GM12878 (cell line): ENCODE data around the gene DIABLO. TPM values are rescaled to one million over a fixed set of nuclear protein-coding genes. Genes with fewer than 3 reads are reported as not detected.

Experiments
- ATAC-seq: fragments of 200-7000 bp; cut with Tn5 transposase; 3 replicates; pipeline ENCODE4 v1.9.1; 2020; ENCODE audit warnings: mild to moderate bottlenecking, moderate library complexity
- BruUV-seq: library from RNA; stranded (reverse); fragments of 400-500 nt; replicated peaks from 2 replicates; lab custom pipeline; 2021; lab: Mats Ljungman, UMichigan
- CTCF ChIA-PET: fragments of 300-600 bp; sonication (Branson Sonifier 250); formaldehyde crosslinking; extraction: SDS; loops from one replicate; lab custom pipeline; 2021; ENCODE audit warnings: inconsistent platforms; lab: Yijun Ruan, JAX
- POLR2A ChIA-PET: fragments of 350-600 bp; formaldehyde crosslinking; extraction: SDS; loops from one replicate; lab custom pipeline; 2021; ENCODE audit warnings: inconsistent platforms; lab: Charles Lee
- RAD21 ChIA-PET: fragments of 300-600 bp; sonication (Branson Sonifier 250); formaldehyde crosslinking; loops from one replicate; lab custom pipeline; 2023; ENCODE audit warnings: antibody characterized with exemption; ENCODE audit not compliant: unreplicated experiment; lab: Charles Lee
- SMC1A ChIA-PET: fragments of 300-600 bp; sonication (Branson Sonifier 250); formaldehyde crosslinking; loops from one replicate; lab custom pipeline; 2023; ENCODE audit not compliant: unreplicated experiment, uncharacterized antibody; lab: Charles Lee
- DNase-seq: peaks from one replicate; pipeline ENCODE4 v3.0.0-alpha.2; 2011; ENCODE audit warnings: low read depth, low spot score
- FAIRE-seq: peaks from 3 replicates; lab custom pipeline; 2011; peaks lifted over from hg19 to GRCh38; lab: Jason Lieb, UNC
- H2AFZ ChIP-seq: 2 replicates; pipeline ENCODE4 v1.6.0; 2011; ENCODE audit warnings: low read depth, low read length, control low read depth; ENCODE audit not compliant: control insufficient read depth
- H3K27ac ChIP-seq: 2 replicates; pipeline ENCODE4 v1.5.1; 2011; ENCODE audit warnings: control low read depth; ENCODE audit not compliant: control insufficient read depth, insufficient read depth
- H3K27me3 ChIP-seq, 2 experiments: replicated peaks in 1 of 2; 2 replicates each; pipeline versions ENCODE4 v1.6.0 to v1.6.1; 2011; ENCODE audit warnings: low read length in 1 of 2; ENCODE audit not compliant: control insufficient read depth in 2 of 2, insufficient read depth in 2 of 2
- H3K36me3 ChIP-seq, 2 experiments: 2 replicates each; pipeline ENCODE4 v1.5.1; 2011; ENCODE audit warnings: low read length in 1 of 2; ENCODE audit not compliant: control insufficient read depth in 2 of 2, insufficient read depth in 2 of 2
- H3K4me1 ChIP-seq: 2 replicates; pipeline ENCODE4 v1.6.1; 2011; ENCODE audit warnings: mild to moderate bottlenecking, low read length, moderate library complexity, mixed read lengths; ENCODE audit not compliant: control insufficient read depth, insufficient read depth
- H3K4me2 ChIP-seq: 2 replicates; pipeline ENCODE4 v1.6.0; 2011; ENCODE audit warnings: control low read depth; ENCODE audit not compliant: control insufficient read depth, insufficient read depth
- H3K4me3 ChIP-seq: fragments of 200-600 bp; sonication (generic); 2 replicates; pipeline ENCODE4 v1.5.1; 2016
- H3K79me2 ChIP-seq: 2 replicates; pipeline ENCODE4 v1.6.0; 2011; ENCODE audit warnings: low read length; ENCODE audit not compliant: control insufficient read depth, insufficient read depth
- H3K9ac ChIP-seq: 2 replicates; pipeline ENCODE4 v1.8.0; 2011; ENCODE audit warnings: low read length, control low read depth, mixed read lengths; ENCODE audit not compliant: control insufficient read depth, insufficient read depth
- H3K9me3 ChIP-seq: replicated peaks from 3 replicates; pipeline ENCODE4 v1.5.1; 2011; ENCODE audit warnings: mild to moderate bottlenecking, low read length; ENCODE audit not compliant: control insufficient read depth, insufficient read depth
- H4K20me1 ChIP-seq: 2 replicates; pipeline ENCODE4 v1.6.0; 2011; ENCODE audit not compliant: control insufficient read depth, insufficient read depth
- CEBPB ChIP-seq, 2 experiments: fragments of 150-350 bp in 1 of 2; IDR thresholded peaks; 2 replicates each; pipeline ENCODE4 v1.6.1; 2012 to 2014; ENCODE audit warnings: low read depth in 2 of 2, low read length in 2 of 2, borderline replicate concordance in 1 of 2, inconsistent platforms in 1 of 2
- EED ChIP-seq: sonication (generic); IDR thresholded peaks from 2 replicates; pipeline ENCODE4 v1.6.1; 2016; ENCODE audit warnings: antibody characterized with exemption, low read depth
- FOXK2 ChIP-seq: fragments of 450-650 bp; IDR thresholded peaks from 2 replicates; pipeline ENCODE4 v1.6.1; 2017; ENCODE audit warnings: mild to moderate bottlenecking, moderate library complexity
- HDGF ChIP-seq: fragments of 450-650 bp; IDR thresholded peaks from 2 replicates; pipeline ENCODE4 v1.6.1; 2016; ENCODE audit warnings: antibody characterized with exemption
- LARP7 ChIP-seq: fragments of 450-650 bp; IDR thresholded peaks from 2 replicates; pipeline ENCODE4 v1.6.1; 2017; ENCODE audit warnings: mild to moderate bottlenecking
- MLLT1 ChIP-seq: fragments of 450-650 bp; IDR thresholded peaks from 2 replicates; pipeline ENCODE4 v1.6.1; 2016; ENCODE audit warnings: mild to moderate bottlenecking
- MTA3 ChIP-seq: IDR thresholded peaks from 2 replicates; pipeline ENCODE4 v1.6.1; 2012; ENCODE audit warnings: low read length, inconsistent platforms, borderline replicate concordance
- PBX3 ChIP-seq: IDR thresholded peaks from 2 replicates; pipeline ENCODE4 v1.6.1; 2011; ENCODE audit warnings: mild to moderate bottlenecking, low read depth, low read length, moderate library complexity; ENCODE audit not compliant: insufficient replicate concordance
- RB1 ChIP-seq: fragments of 450-650 bp; formaldehyde crosslinking; IDR thresholded peaks from 2 replicates; pipeline ENCODE4 v1.6.1; 2017; ENCODE audit warnings: mild to moderate bottlenecking, borderline replicate concordance
- RELA ChIP-seq: fragments of 450-650 bp; IDR thresholded peaks from 2 replicates; pipeline ENCODE4 v1.8.0; 2014; ENCODE audit warnings: borderline replicate concordance; ENCODE audit not compliant: partially characterized antibody
- RFX5 ChIP-seq: IDR thresholded peaks from 2 replicates; pipeline ENCODE4 v1.6.1; 2011; ENCODE audit warnings: low read depth, low read length, improper control_type of control experiment
- SMAD5 ChIP-seq: IDR thresholded peaks from 2 replicates; pipeline ENCODE4 v1.6.1; 2016; ENCODE audit warnings: antibody characterized with exemption, low read depth
- SUZ12 ChIP-seq: fragments of 200-600 bp; sonication (generic); IDR thresholded peaks from one replicate; pipeline ENCODE4 v1.6.1; 2018; ENCODE audit warnings: antibody characterized with exemption, mild to moderate bottlenecking; ENCODE audit not compliant: unreplicated experiment
- USF1 ChIP-seq: IDR thresholded peaks from 2 replicates; pipeline ENCODE4 v1.6.1; 2011; ENCODE audit warnings: borderline replicate concordance, low read depth, mild to moderate bottlenecking, moderate library complexity, mixed read lengths, low read length; ENCODE audit not compliant: insufficient read depth; ENCODE audit errors: extremely low read length
- WGBS: methylation state at CpG from one replicate; pipeline ENCODE4 v1.1.6; 2016; ENCODE audit warnings: low lambda C conversion rate; ENCODE audit not compliant: insufficient replicate concordance, insufficient coverage; ENCODE audit errors: missing lambda C conversion rate; 5-methylcytosine and 5-hydroxymethylcytosine counted together
- in situ Hi-C: fragments of 300-500 bp; cut with MboI; formaldehyde crosslinking; loops from 9 replicates; pipeline ENCODE4 v1.14.3; 2018; ENCODE audit warnings: mixed read lengths
- intact Hi-C: fragments of 100-400 bp; cut with micrococcal nuclease; formaldehyde crosslinking; loops from one replicate; pipeline ENCODE4 v1.14.2; 2022; ENCODE audit not compliant: unreplicated experiment
- polyA plus RNA-seq, 11 experiments: library from polyadenylated mRNA; depleted of rRNA in 4 of 11; unstranded in 6 of 11; stranded (reverse) in 5 of 11; fragments of >200 nt; fragmentation: Nextera tagmentation in 4 of 11; fragmentation: Illumina TruSeq in 1 of 11; extraction: Ambion mirVana in 4 of 11; extraction: Trizol in 1 of 11; gene quantifications; 1 replicate in 1 of 11; 2 replicates in 10 of 11; pipeline versions ENCODE4 v1.2.1 to v1.2.3, GENCODE V29; 2011 to 2016; ENCODE audit warnings: inconsistent platforms in 2 of 11, missing spikeins in 2 of 11, low read depth in 1 of 11
- total RNA-seq, 4 experiments: library from RNA; depleted of rRNA in 3 of 4; stranded (reverse); fragments of >200 nt in 3 of 4; fragmentation: Illumina TruSeq in 1 of 4; extraction: Trizol in 1 of 4; gene quantifications; 2 replicates each; pipeline versions ENCODE4 v1.2.1 to v1.2.3, GENCODE V29; 2013 to 2021

Gene DIABLO
- total and polyA plus RNA-seq, 10 of the 15 experiments (the other 5 are each of a cell fraction or from before 2014, with no cell fraction given), result 18.3 to 69.9 (median 46.2) TPM

GRCh38 chr12:122216445-122216844, 9.4 kb downstream of the DIABLO start:
- in situ Hi-C loops, result no loop called here
- H3K4me3 ChIP-seq, result no peak overlapping the region
- ATAC-seq, result no peak
- ChIA-PET SMC1A (no interaction called here), POLR2A (interaction anchor here (0.5 kb wide), 1 partner anchor 65 kb away, joined by 3 read pairs; no protein-coding TSS in a partner anchor), RAD21 (no interaction called here), CTCF (interaction anchor here (1.1 to 1.6 kb wide), 3 partner anchors 15 to 93 kb away, joined by 3 to 6 read pairs (median 3); no protein-coding TSS in a partner anchor)
- 100% methylated on average over 1 of the region's 1 CpG for WGBS
- DNase-seq, result no peak
- intact Hi-C loops, result no loop called here
- H4K20me1 ChIP-seq, result no peaks in the 10 kb centered on the region
- H3K4me2 ChIP-seq, result no peak overlapping the region
- no peak for FAIRE-seq
- H3K4me1 ChIP-seq, result no peaks in the 10 kb centered on the region; the same call in 1 of the 2 replicates
- TF ChIP-seq CEBPB (IDR thresholded peaks at IDR 0.05; ENCODE audit: borderline replicate concordance in 1 of 2, low read depth in 2 of 2, low read length in 2 of 2) (no peak), PBX3 (no peak)
- no peaks in the 10 kb centered on the region for H3K79me2 ChIP-seq
- H3K9me3 ChIP-seq, result no peaks in the 10 kb centered on the region
- BruUV-seq, result no TSS peak
- no peak overlapping the region for H3K9ac ChIP-seq
- peaks cover 7 to 26% of the 10 kb centered on the region in 2 experiments for H3K36me3 ChIP-seq
- H3K27ac ChIP-seq, result no peak overlapping the region
- no peak overlapping the region for H2AFZ ChIP-seq
- no peaks in the 10 kb centered on the region for H3K27me3 ChIP-seq

GRCh38 chr12:122215771-122216170, 10.1 kb downstream of the DIABLO start:
- H3K27ac ChIP-seq, result no peak overlapping the region
- no peak for ATAC-seq
- no peaks in the 10 kb centered on the region for H3K9me3 ChIP-seq
- no peak for DNase-seq
- no peaks in the 10 kb centered on the region for H3K79me2 ChIP-seq
- no peaks in the 10 kb centered on the region for H4K20me1 ChIP-seq
- H3K4me1 ChIP-seq, result no peaks in the 10 kb centered on the region
- H2AFZ ChIP-seq, result no peak overlapping the region
- peaks cover 5 to 27% of the 10 kb centered on the region in 2 experiments for H3K36me3 ChIP-seq
- H3K27me3 ChIP-seq, result no peaks in the 10 kb centered on the region
- no peak overlapping the region for H3K4me2 ChIP-seq
- H3K9ac ChIP-seq, result no peak overlapping the region
- no peak for FAIRE-seq
- ChIA-PET SMC1A (no interaction called here), RAD21 (no interaction called here), CTCF (interaction anchor here (0.6 to 1.6 kb wide), 5 partner anchors 8 to 92 kb away, joined by 3 to 6 read pairs (median 5); no protein-coding TSS in a partner anchor), POLR2A (interaction anchor here (0.6 kb wide), 3 partner anchors 60 to 730 kb away, joined by 3 to 5 read pairs (median 4); no protein-coding TSS in a partner anchor)
- in situ Hi-C loops (no loop called here), intact Hi-C loops (no loop called here)
- no peak overlapping the region for H3K4me3 ChIP-seq
- BruUV-seq, result no TSS peak
- WGBS, result 91% methylated on average over 5 of the region's 5 CpGs
- TF ChIP-seq MLLT1 (no peak), USF1 (no peak), SMAD5 (no peak), RELA (no peak), FOXK2 (no peak), EED (no peak), LARP7 (no peak), SUZ12 (no peak), CEBPB (IDR thresholded peaks at IDR 0.05; ENCODE audit: borderline replicate concordance in 1 of 2, low read depth in 2 of 2, low read length in 2 of 2) (no peak), RB1 (no peak), HDGF (no peak), MTA3 (no peak), RFX5 (no peak)
